ENCODE results near the gene CPM.

CPM gene

DNA sequence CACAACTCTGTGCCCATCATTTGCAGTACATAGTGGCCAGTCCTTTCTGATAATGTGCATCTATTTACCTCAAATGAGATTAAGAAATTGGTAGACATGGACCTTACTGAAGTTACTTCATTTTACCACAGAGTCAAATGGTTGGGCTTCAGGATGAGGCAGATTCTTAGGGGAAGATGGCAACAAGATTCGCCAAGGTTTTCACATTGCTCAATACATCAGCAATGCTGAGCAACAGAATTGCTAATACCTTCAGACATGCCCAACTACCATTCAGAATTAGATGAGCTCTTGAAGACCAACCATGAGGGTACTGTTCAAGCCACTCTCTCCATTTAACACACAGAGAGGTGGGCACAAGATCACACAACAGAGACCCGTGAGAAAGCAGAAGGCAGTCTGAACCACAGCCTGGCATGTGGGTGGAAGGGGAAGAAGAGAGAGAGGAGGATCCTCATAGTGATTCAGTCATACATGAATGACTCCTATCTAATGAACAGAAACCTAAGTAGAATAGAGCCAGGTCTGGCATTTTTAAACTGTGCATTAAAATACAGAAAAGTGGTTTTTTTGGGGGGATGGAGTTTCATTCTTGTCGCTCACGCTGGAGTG is 28.5 kb downstream of the CPM start:
- Histone ChIP-seq H2AFZ (ENCODE audit: low read length, unreplicated experiment) (no peak overlapping the region), H3K4me1 (ENCODE audit: control insufficient read depth, insufficient read depth, low read length, unreplicated experiment) (peaks cover 9% of the 10 kb centered on the region), H3K79me2 (ENCODE audit: control insufficient read depth, insufficient read depth, low read length, unreplicated experiment) (peaks cover 10% of the 10 kb centered on the region)

GRCh38 chr12:68903511-68903910 is 29.5 kb downstream of the CPM start:
- H3K27me3 ChIP-seq (ENCODE audit: insufficient read depth, low read length): no peaks in the 10 kb centered on the region
- H3K4me3 ChIP-seq (ENCODE audit: low read depth, low read length): no peak overlapping the region
- no peak overlapping the region for H2AFZ ChIP-seq (ENCODE audit: low read length, unreplicated experiment)
- H3K4me1 ChIP-seq (ENCODE audit: control insufficient read depth, insufficient read depth, low read length, unreplicated experiment): peaks cover 18% of the 10 kb centered on the region
- H3K27ac ChIP-seq (ENCODE audit: low read depth, low read length): no peak overlapping the region
- H3K79me2 ChIP-seq (ENCODE audit: control insufficient read depth, insufficient read depth, low read length, unreplicated experiment): peaks cover 5% of the 10 kb centered on the region
- no peaks in the 10 kb centered on the region; the same call in 1 of the 2 replicates for H3K36me3 ChIP-seq (ENCODE audit: insufficient read depth, low read length)

More for the DNA sequence above, 28.5 kb downstream of the CPM start:
- Histone ChIP-seq H3K27ac (ENCODE audit: low read depth, low read length) (no peak overlapping the region), H3K36me3 (ENCODE audit: insufficient read depth, low read length) (peaks cover 5% of the 10 kb centered on the region; the same call in 1 of the 2 replicates), H3K27me3 (ENCODE audit: insufficient read depth, low read length) (no peaks in the 10 kb centered on the region), H3K4me3 (ENCODE audit: low read depth, low read length) (no peak overlapping the region)

- H3K4me3 ChIP-seq (ENCODE audit: low read depth, low read length): no peak overlapping the region
These were observed 31.4 kb downstream of the CPM start for GRCh38 chr12:68901551-68901950.

GRCh38 chr12:68901145-68901544 is 31.8 kb downstream of the CPM start:
- H3K4me1 ChIP-seq (ENCODE audit: control insufficient read depth, insufficient read depth, low read length, unreplicated experiment): peaks cover 42% of the 10 kb centered on the region
- H2AFZ ChIP-seq (ENCODE audit: low read length, unreplicated experiment): no peak overlapping the region

More at GRCh38 chr12:68901551-68901950, 31.4 kb downstream of the CPM start:
- Histone ChIP-seq H2AFZ (ENCODE audit: low read length, unreplicated experiment) (no peak overlapping the region), H3K79me2 (ENCODE audit: control insufficient read depth, insufficient read depth, low read length, unreplicated experiment) (peaks cover 5% of the 10 kb centered on the region), H3K27me3 (ENCODE audit: insufficient read depth, low read length) (no peaks in the 10 kb centered on the region), H3K36me3 (ENCODE audit: insufficient read depth, low read length) (no peaks in the 10 kb centered on the region; the same call in 1 of the 2 replicates), H3K27ac (ENCODE audit: low read depth, low read length) (no peak overlapping the region), H3K4me1 (ENCODE audit: control insufficient read depth, insufficient read depth, low read length, unreplicated experiment) (peaks cover 38% of the 10 kb centered on the region)

DNA sequence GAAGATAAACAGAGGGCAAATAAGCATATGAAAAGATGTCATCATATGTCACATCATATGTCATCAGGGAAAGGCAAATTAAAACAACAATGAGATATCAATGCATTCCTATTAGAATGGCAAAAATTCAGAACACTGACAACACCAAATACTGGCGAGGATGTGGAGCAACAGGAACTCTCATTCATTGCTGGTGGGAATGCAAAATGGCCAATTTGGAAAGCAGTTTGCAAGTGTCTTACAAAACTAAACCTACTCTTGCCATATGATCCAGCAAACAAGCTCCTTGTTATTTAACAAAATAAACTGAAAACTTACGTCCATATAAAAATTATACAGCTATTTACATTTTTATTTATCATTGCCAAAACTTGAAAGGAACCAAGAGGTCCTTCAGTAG is 32.7 kb downstream of the CPM start:
- H2AFZ ChIP-seq (ENCODE audit: low read length, unreplicated experiment): no peak overlapping the region
- H3K79me2 ChIP-seq (ENCODE audit: control insufficient read depth, insufficient read depth, low read length, unreplicated experiment): peaks cover 5% of the 10 kb centered on the region
- no peaks in the 10 kb centered on the region for H3K27me3 ChIP-seq (ENCODE audit: insufficient read depth, low read length)

More at GRCh38 chr12:68901145-68901544, 31.8 kb downstream of the CPM start:
- no peaks in the 10 kb centered on the region for H3K27me3 ChIP-seq (ENCODE audit: insufficient read depth, low read length)
- peaks cover 5% of the 10 kb centered on the region for H3K79me2 ChIP-seq (ENCODE audit: control insufficient read depth, insufficient read depth, low read length, unreplicated experiment)
- no peaks in the 10 kb centered on the region; the same call in 1 of the 2 replicates for H3K36me3 ChIP-seq (ENCODE audit: insufficient read depth, low read length)
- H3K27ac ChIP-seq (ENCODE audit: low read depth, low read length): no peak overlapping the region
- H3K4me3 ChIP-seq (ENCODE audit: low read depth, low read length): no peak overlapping the region

DNA sequence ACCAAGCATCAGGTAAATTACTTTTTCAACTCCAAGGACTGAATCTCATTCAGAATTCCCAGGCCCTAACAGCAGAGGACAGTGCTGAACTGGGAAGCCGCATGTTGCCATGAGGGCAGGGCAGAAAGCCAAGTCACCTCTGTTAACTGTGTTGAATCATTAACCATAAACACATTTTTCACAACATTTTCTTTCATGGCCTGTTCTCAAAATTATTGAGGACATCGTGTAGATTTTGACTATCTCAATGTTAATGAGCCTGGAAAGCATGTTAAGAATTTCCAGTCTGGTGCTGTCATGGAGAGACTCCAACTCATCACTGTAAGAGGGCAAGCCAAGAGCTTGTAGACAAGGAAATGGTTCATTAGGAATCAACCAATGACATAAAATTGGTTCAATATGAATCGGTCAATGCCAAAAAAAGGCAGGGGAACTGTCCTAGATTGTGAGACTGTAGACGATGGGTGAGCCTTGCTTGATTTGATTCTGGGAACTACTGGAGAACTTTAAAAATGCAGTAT is 33.7 kb downstream of the CPM start:
- no peaks in the 10 kb centered on the region for H3K27me3 ChIP-seq (ENCODE audit: insufficient read depth, low read length)
- peak overlapping the region; percentile 94 for H3K27ac ChIP-seq (ENCODE audit: low read depth, low read length)
- H3K4me3 ChIP-seq (ENCODE audit: low read depth, low read length): no peak overlapping the region
- peak overlapping the region; percentile 27 for H2AFZ ChIP-seq (ENCODE audit: low read length, unreplicated experiment)
- H3K79me2 ChIP-seq (ENCODE audit: control insufficient read depth, insufficient read depth, low read length, unreplicated experiment): peaks cover 5% of the 10 kb centered on the region
- H3K36me3 ChIP-seq (ENCODE audit: insufficient read depth, low read length): peaks cover 9% of the 10 kb centered on the region; the same call in 1 of the 2 replicates
- H3K4me1 ChIP-seq (ENCODE audit: control insufficient read depth, insufficient read depth, low read length, unreplicated experiment): peaks cover 43% of the 10 kb centered on the region

More for the DNA sequence above, 32.7 kb downstream of the CPM start:
- H3K4me1 ChIP-seq (ENCODE audit: control insufficient read depth, insufficient read depth, low read length, unreplicated experiment): peaks cover 43% of the 10 kb centered on the region
- H3K36me3 ChIP-seq (ENCODE audit: insufficient read depth, low read length): peaks cover 6% of the 10 kb centered on the region; the same call in 1 of the 2 replicates
- H3K4me3 ChIP-seq (ENCODE audit: low read depth, low read length): no peak overlapping the region
- peak overlapping the region; percentile 94 for H3K27ac ChIP-seq (ENCODE audit: low read depth, low read length)

- peaks cover 43% of the 10 kb centered on the region for H3K4me1 ChIP-seq (ENCODE audit: control insufficient read depth, insufficient read depth, low read length, unreplicated experiment)
- no peak overlapping the region for H2AFZ ChIP-seq (ENCODE audit: low read length, unreplicated experiment)
- peak overlapping the region; percentile 3; the same call in 1 of the 2 replicates for H3K4me3 ChIP-seq (ENCODE audit: low read depth, low read length)
- peaks cover 9% of the 10 kb centered on the region; the same call in 1 of the 2 replicates for H3K36me3 ChIP-seq (ENCODE audit: insufficient read depth, low read length)
- peaks cover 5% of the 10 kb centered on the region for H3K79me2 ChIP-seq (ENCODE audit: control insufficient read depth, insufficient read depth, low read length, unreplicated experiment)
- H3K27ac ChIP-seq (ENCODE audit: low read depth, low read length): peak overlapping the region; percentile 94
- H3K27me3 ChIP-seq (ENCODE audit: insufficient read depth, low read length): no peaks in the 10 kb centered on the region
These were observed 36.0 kb downstream of the CPM start for GRCh38 chr12:68896881-68897540.

GRCh38 chr12:68894276-68894855 is 38.6 kb downstream of the CPM start:
- Histone ChIP-seq H3K79me2 (ENCODE audit: control insufficient read depth, insufficient read depth, low read length, unreplicated experiment) (peaks cover 4% of the 10 kb centered on the region), H3K36me3 (ENCODE audit: insufficient read depth, low read length) (0 out of 2 replicates have a peak, but pooled peaks cover 9% of the 10 kb centered on the region), H3K27ac (ENCODE audit: low read depth, low read length) (no peak overlapping the region), H3K4me1 (ENCODE audit: control insufficient read depth, insufficient read depth, low read length, unreplicated experiment) (peaks cover 33% of the 10 kb centered on the region), H2AFZ (ENCODE audit: low read length, unreplicated experiment) (no peak overlapping the region), H3K4me3 (ENCODE audit: low read depth, low read length) (no peak overlapping the region), H3K27me3 (ENCODE audit: insufficient read depth, low read length) (no peaks in the 10 kb centered on the region)

GRCh38 chr12:68893741-68894140 is 39.2 kb downstream of the CPM start:
- peaks cover 4% of the 10 kb centered on the region for H3K79me2 ChIP-seq (ENCODE audit: control insufficient read depth, insufficient read depth, low read length, unreplicated experiment)
- H3K4me3 ChIP-seq (ENCODE audit: low read depth, low read length): no peak overlapping the region
- H2AFZ ChIP-seq (ENCODE audit: low read length, unreplicated experiment): no peak overlapping the region
- H3K27me3 ChIP-seq (ENCODE audit: insufficient read depth, low read length): no peaks in the 10 kb centered on the region
- 0 out of 2 replicates have a peak, but pooled peaks cover 9% of the 10 kb centered on the region for H3K36me3 ChIP-seq (ENCODE audit: insufficient read depth, low read length)
- H3K4me1 ChIP-seq (ENCODE audit: control insufficient read depth, insufficient read depth, low read length, unreplicated experiment): peaks cover 27% of the 10 kb centered on the region
- H3K27ac ChIP-seq (ENCODE audit: low read depth, low read length): no peak overlapping the region

DNA sequence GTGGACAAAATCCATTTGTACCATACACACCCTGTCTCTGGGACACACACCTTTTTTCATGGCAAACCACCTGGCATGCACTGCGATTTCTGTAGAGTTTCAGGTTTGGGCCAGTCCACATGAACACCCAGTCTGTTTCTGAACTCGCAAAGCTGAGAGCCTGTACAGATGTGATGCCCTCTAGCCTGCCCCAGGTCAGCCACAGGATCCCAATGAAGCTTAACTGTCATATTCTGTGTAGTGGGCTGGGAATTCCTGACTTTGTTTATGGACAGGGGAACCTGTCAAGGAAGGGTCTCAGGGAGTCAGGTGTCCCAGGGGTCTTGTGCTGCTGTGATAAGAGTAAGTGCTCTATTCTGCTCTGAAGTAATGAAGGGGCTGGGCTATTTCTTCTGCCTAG is 39.8 kb downstream of the CPM start:
- Histone ChIP-seq H3K4me1 (ENCODE audit: control insufficient read depth, insufficient read depth, low read length, unreplicated experiment) (peaks cover 21% of the 10 kb centered on the region), H3K27me3 (ENCODE audit: insufficient read depth, low read length) (no peaks in the 10 kb centered on the region), H3K36me3 (ENCODE audit: insufficient read depth, low read length) (0 out of 2 replicates have a peak, but pooled peaks cover 9% of the 10 kb centered on the region), H3K27ac (ENCODE audit: low read depth, low read length) (no peak overlapping the region), H3K79me2 (ENCODE audit: control insufficient read depth, insufficient read depth, low read length, unreplicated experiment) (peaks cover 4% of the 10 kb centered on the region), H3K4me3 (ENCODE audit: low read depth, low read length) (no peak overlapping the region), H2AFZ (ENCODE audit: low read length, unreplicated experiment) (no peak overlapping the region)
